HG03175 (cell line): ENCODE results near the gene CACNA1S.

Experiments
- ATAC-seq: cut with Tn5 transposase; IDR thresholded peaks from one replicate; pipeline ENCODE4 v1.9.1; 2021; ENCODE audit warnings: mild to moderate bottlenecking, moderate library complexity; ENCODE audit not compliant: unreplicated experiment

The CACNA1S gene

DNA sequence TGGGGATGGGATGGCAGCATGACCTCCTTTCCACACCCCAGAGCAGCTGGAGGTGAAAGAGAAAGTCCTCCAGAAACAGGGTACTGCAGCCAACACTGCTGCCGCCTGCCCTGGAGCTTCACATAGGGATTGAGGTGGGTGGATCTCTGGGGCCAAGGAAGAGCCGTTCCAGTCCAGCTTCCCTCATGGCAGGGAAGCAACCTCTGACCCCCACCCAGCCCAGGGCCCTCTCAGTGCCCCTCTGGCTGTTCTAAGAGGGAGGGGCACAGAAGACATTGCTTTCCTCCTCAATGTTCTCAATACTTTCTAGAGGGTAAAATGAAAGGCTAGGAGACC lies 94.4 kb downstream of the CACNA1S start:
- ATAC-seq, result no peak

DNA sequence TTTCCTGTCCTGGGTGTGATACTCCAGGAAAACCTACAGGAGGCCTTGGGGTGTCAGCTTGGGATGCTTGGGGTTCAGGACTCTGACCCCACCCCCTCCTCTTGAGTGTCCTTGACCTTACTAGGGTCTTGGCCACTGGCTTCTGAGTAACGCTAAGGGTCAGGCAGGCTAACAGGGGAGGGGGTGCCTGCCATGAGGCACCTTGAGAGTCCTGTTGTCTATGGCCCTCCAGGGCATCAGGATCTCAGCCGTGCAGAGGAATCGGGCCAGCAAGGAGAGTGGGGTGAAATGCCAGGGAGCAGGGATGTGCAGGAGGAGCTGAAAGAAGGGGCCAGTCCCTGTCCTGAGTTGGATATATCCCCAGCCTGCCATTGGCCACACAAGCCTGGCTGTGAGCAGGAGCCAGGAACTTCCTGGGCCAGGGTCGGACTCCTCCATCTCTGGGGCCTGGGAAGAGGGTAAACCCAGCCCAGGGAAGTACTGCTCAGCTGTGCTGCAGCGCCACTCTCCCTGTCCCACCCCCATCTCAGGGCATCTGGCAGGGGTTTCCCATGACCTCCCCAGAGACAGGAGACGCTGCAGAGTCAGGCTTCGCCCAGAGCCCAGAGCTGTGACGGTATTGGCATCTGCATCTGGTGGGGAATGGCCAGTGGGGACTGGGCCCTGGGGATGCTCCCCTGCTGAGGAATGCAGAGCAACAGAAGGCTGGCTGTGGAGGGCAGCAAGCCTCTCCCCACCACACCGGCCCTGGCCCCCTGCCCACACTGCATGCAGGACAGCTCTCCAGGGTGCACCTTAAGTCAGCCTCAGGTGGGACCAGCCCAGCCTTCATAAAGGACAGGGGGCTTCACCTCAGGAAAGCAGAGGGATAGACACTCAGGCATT lies 95.0 kb downstream of the CACNA1S start:
- ATAC-seq, result no peak

DNA sequence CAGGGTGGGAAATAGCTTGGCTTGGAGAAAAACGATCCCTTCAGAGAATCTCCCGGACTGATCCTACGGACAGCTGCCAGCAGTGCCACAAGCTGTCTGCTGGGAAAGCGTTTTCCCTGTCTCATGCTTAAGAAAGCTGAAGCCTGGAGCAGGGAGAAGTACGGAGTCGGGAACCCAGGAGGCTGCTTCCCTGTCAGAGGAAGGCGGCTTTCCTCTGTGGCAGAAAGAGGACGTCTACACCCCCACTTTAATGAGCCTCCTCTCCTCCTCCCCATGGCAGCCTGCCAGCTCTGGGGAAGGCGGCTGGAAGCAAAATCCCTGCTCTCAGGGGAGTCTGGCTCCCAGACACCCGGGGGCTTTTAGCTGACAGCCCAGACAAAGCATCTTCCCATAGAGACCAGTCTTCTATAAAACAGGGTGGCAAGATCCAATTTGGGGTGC lies 96.0 kb downstream of the CACNA1S start:
- no peak for ATAC-seq

DNA sequence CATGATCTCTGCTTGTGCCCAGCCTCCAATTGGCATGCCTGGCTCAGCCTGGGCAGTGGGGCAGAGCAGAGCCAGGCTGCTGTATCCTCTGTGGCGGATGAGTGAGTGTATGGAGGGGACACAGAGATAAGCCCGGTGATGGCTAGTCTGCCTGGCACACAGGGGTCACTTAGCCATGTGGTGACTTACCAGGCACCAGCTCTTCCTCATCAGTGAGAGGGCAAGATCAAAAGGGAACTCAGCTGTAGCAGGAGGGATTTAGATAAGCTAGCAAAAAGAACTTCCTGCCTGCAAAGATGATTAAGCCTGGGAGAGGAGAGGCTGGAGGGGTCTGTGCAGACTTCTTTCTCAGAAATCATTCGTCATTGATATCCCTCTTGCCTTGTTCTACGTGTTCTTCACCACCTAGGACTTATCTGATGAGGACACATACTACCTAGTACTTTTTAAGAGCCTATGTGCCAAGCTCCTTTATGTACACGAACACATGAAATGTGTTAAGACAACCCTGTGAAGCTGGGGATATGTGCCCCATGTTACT lies 96.6 kb downstream of the CACNA1S start:
- no peak for ATAC-seq

DNA sequence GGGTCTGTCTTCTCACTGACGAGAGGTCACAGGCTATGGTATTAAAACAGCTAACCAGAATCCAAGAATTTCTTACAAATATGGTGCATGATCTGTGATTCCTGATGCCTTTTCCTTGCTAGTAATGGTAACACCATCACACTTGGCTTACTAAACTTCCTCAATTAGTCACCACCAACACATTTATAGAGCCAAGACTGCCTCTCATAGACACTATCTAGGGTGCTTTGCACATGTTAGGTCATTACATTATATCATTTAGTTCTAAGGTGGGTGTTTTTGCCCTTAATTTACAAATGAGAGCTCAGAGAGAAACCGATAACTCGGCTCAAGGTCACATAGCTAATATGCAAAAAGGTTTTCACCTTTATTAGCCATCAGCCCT lies 97.4 kb downstream of the CACNA1S start:
- ATAC-seq, result no peak

DNA sequence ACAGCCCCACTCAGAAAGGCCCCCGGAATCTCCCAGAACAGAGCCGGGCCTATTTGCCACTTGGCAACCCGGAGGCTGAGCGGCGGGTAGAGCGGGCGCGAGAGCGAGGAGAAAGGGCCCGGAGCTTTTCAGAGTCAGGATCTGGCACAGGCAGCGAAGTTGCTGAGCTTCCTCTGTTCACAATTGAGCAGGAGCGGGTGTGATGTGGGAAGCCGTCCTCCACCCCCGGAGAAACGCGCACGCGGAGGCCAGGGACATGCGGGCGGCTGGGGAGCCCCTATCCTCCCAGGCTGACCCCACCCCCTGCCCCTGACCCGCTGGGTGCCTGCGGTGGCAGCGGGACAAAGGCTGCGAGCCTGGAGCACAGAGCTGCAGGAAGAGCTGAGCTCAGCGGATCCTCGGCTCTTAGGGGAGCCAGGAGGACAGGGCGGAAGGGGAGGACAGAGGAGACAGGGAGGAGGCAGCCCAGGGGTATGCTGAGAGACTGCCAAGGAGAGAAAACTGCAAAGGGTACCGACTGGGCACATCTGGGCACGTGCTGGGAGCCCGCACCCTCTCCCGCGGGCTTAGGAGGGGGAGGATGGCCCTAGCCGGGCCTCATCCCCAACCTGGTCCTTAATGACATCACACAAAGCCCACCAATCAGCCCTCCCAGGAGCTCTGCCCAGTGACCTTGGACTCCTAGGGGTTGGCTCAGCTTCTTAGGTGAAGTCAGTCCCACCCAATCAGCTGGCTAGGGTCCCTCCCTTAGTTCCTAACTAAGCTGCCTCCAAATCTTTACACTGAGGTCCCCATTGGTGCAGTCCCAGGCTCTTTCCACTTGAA lies 98.0 kb downstream of the CACNA1S start:
- no peak for ATAC-seq

DNA sequence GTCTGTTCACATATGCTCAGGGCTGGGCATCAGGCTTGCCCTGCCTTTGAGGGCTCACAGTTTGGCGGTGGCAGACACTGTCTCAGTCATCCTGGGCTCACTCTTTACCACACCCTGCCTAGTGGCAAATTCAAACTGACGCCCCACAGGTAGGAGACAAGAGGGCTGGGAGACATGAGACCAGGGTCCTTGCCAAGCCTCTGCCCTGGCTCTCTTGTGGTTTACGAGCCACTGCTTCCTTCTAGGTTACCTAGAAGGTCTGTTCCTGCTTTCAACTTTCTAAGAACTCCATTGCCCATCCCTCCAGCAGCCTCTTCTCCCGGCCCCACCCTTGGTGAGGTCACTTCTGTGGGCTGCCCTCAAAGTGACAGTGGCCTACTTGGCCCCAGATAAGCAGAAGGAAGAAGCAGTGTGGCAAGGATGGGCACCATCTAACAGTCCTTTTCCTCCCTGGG lies 99.2 kb downstream of the CACNA1S start:
- ATAC-seq, result no peak

DNA sequence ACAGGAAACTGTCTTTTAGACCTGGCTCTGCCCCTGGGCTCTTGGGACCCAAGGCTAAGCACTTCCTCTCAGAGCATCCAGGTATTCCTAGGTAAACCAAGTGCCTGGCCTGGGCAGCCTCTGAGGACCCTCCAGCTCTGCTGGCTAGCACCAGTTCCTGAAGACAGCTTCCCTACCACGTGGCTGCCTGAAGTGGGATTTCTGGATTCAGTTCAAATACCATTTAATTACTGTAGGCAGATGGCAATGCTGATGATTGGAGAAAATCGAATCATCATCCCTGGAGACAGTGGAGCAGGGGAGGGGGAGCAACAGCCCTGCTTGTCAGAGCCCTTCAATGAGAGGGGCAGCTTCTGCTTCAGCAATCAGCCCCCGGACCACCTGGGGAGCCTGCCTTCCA lies 100.6 kb downstream of the CACNA1S start:
- ATAC-seq, result no peak

DNA sequence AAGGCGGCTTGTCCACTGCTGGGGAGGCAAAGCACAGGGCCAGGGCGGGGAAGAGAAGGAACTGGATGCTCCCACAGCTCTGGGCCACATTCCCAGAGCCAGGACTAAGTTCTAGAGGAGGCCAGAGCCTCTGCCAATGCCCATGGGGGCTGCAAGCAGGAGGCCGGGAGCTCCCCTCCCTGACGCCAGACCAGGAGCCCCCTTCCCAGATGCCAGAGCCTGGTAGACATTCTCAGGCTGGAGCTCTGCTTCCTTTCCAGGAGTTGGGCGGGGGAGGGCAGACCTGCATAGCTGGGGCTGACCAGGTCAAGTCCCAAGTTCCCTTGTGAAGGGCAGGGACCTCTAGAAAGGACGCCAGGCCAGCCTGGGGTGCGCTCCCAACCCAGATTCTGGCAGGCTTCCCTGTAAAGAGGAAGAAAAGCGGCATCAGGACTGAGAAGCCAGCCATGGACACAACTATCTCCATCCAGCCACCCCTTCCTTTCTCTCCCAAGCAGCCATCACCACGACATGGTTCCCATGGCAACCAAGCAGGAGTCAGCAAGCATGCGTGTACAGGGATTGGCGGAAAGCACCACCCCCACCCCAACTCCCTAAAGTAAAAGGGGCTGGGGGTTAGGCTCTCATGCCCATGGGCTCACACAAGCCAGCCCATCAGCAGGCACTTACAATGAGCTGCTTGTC lies 102.1 kb downstream of the CACNA1S start:
- ATAC-seq, result no peak

DNA sequence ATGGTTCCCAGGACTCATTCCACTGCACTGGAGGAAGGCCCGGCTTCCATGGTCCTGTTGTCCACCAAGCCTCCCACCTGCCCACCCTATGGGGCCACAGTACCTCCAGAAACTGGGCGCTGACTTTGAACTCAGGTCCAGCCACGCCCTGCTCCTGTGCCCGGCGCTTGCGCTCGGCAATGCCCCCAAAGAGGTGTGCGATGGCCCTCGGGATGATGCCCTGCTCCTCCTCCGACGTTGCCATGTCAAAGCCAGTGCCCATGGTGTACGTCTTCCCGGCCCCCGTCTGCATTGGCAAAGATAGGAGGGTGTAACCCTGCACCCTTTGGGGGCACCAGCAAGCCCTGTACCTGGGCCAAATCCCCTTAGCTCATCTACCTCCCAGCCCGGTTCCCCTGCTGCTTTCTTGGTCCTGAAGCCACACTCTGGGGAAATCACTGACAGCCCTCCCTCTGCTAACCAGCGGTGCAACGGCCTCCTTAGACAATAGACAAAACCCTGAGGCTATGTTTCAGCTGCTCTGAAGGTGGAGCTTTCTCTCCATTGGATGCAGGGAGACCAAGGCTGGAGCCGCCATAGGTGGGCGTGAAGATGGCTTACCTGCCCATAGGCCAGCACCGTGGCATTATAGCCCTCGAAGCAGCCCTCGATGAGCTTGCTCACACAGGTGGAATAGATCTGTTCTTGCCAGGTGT lies 103.4 kb downstream of the CACNA1S start:
- ATAC-seq, result no peak

DNA sequence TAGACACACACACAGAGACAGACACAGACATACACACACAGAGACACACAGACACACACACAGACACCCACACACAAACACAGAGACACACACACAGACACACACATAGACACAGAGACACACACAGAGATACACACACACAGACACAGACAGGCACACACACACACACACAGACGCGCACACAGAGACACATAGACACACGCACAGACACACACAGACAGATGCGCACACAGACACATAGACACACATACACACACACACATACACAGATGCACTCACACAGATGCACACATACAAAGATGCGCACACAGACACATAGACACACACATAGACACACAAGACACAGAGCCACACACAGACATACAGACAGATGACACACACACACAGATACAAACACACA lies 104.7 kb downstream of the CACNA1S start:
- no peak for ATAC-seq

DNA sequence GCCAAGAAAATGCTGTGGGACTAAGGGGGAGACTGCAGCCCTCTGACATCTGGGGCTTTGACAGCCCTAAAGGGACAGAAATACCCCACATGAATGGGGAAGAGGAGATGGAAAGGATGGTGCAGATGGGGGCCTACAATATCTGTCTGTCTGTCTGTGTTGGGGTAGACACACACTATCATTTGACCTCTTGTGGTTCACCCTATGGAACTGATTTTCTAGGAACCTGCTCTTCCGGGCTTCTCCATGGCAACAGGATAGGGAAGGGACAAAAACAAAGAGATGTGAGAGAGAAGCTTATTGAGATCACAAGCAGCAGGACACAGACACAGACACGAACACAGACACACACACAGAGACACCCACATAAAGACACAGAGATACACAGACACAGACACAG lies 105.8 kb downstream of the CACNA1S start:
- ATAC-seq, result no peak

DNA sequence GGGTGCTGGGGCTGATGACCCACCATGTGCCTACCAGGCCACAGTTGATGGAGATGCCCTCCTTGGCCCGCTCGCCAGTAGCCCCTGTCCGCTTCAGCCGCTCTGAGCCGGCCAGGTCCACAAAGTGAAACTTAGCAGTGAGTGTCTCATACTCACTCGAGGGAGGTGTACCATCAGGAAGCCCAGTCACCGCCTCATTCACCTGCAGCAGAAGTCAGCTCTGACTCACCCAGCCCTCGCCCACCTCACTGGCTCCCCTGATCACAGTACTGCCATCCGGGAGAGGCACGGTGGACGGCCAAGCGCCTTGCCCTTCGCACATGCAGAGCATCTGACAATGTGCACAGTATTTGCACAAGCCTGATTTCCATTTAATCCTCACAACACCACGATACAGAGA lies 107.5 kb downstream of the CACNA1S start:
- no peak for ATAC-seq

DNA sequence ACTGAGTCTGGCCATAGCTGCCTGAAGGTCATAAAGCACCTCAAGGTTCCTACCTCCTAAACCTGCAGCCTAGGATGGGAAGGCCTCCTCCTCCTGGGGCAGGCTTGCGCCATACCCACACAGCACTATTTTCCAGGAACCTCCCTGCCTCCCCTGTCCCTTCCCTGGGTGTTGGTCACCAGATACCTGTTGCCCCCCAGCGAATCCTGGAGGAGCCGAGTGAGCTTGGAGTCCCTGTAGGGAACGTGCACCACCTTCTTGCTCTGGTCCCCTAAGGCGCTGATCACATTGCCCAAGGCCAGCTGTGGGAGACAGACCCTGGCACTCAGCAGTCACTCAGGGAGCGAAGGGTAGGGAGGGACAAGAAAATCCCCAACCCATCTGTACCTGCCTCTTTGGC lies 108.1 kb downstream of the CACNA1S start:
- no peak for ATAC-seq

DNA sequence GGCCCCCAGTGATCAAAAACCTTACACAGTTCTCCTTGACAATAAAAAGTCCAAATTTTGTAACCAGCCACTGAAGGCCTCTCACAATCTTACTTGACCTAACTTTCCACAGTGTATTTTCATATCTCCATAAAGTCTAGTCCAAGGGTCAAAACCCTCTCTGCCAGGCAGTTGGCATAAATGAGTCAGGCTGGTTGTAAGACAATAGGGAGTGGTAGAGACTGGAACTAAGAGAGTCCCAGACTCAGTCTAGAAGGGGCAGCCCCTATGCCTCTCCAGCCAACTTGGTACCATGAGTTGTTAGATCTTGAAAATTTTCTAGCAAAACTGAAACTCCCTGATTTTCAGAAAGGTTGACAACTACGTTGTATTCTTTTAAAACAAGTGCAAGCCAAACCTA lies 109.7 kb downstream of the CACNA1S start:
- ATAC-seq, result no peak

DNA sequence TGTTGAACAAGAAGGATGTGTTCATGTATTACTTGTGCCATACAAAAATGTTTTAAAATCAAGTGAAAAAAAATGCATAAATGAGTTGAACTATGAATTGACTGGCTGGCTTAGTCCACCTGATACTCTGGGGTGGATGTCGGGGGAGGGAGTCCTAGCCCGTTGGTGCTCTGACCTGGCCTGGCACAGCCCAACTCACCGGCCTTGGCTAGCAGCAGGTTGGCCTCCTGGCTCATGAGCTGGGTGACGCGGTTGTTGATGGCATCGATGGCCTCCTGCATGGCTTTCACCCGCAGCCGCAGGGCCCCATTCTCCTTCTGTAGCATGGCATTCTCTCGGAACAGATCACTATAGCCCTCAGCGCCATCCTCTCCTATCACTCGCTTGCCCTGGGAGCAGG lies 110.3 kb downstream of the CACNA1S start:
- ATAC-seq, result no peak

DNA sequence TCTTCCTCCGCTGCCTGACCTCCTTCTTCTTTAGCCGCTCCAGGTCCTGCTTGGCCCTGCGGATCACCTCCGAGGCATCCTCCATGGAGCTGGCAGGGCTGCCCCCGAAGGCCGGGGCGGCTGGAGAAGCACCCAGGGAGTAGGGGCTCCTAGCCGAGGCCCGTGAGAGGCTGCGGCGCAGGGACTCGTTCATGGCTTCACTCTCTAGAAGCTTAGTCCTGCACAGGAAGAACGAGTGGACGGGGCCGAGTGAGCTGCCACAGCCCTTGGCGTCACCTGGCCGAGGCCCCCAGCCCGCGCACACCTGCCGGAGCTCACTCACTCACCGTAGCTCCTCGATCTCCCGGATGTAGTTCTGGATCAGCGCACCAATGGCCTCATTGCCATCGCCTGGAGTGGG lies 111.8 kb downstream of the CACNA1S start:
- no peak for ATAC-seq

DNA sequence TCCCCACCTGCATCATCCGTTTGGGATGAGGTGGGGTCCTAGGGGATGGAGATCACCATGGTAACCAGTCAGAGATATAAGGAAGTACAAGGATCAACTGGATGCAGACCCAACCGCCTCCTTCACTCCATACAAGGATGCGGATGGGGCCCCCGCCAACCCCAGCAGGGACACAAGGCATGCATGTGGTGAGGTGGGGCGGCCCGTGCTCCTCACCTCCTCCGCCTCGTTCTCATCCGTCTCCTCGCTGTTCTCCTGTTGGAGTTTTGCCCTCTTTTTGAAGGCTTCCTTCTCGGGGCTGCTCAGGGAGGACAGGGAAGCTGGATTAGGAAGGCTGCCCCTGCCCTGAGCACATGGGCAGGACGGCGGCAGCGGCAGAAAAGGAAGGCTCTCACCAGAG lies 112.6 kb downstream of the CACNA1S start:
- no peak for ATAC-seq

DNA sequence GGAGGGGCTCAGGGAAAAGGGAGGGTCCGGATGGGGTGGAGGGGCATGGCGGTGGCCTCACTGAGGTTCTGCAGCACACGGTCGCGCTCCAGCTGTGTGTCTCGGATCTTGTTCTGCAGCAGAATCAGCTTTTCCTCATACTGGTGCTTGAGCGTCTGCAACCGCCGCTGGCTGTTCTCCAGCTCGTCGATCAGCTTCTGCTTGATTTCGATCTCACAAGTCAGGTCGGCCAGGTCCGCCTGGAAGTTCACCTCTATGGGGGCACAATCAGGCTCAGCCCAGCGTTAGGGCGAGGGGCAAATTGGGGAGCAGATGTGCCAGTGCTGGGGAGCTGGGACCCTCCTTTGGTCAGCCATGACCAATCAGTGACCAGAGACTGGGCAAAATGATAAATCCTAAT lies 113.9 kb downstream of the CACNA1S start:
- ATAC-seq, result no peak

DNA sequence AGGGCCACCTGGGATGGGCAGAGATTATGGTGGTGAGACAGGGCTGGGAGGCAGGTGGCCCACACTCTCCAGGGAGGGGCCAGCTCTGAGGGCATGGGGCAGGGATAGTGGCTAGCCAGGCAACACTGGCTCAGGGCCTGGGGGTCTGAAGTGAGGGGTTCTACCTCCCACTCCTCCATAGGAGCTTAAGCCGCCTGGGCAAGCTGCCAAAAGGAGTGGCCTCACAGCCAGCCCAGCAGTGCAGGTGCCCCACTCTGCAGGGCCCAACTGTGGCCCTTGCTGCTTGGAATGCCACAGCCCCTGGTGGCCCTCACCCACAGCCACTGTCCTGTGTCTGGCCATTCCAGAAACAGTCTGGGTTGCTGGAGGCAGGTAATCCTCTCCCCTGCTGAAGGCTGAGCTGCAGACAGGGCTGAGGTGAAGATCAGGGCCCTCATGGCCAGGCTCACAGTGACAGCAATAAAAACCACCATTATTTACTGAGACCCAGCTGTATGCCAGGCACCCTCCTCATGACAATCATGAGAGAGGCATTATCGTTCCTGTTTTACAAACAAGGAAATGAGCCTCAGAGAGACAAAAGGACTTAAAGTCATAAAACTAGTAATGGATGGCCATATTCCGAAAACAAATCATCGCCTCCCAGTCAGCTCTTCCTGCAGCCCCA lies 119.7 kb downstream of the CACNA1S start:
- ATAC-seq, result no peak
